Caki2 (cell line): ENCODE data around the gene ATP10A. TPM values are rescaled to one million over a fixed set of nuclear protein-coding genes. Genes with fewer than 3 reads are reported as not detected.
"Not testable (repeated sequence)": the region's sequence is repeated elsewhere in the genome, so short reads cannot be mapped to it uniquely, and the experiment has no call there.

Experiments used
- DNase-seq: peaks from one replicate; pipeline ENCODE4 v3.0.0-alpha.2; 2015; ENCODE audit warnings: low read depth
- in situ Hi-C: cut with HindIII; loops from 2 replicates; pipeline ENCODE4 v1.10.0; 2016; ENCODE audit warnings: low sequenced_read_pairs, low pct_unique_long_range_greater_than_20kb, mixed read lengths
- total RNA-seq: library from RNA; depleted of rRNA; stranded (reverse); fragments of >200 nt; shearing (Covaris generic); gene quantifications from 2 replicates; pipeline ENCODE4 v1.2.3, GENCODE V29; 2014; ENCODE audit warnings: low replicate concordance

The ATP10A gene
- total RNA-seq, 1 experiment from 2014 or later, result 2.9 TPM

- in situ Hi-C loops, result no loop called here
- DNase-seq, result no peak
Observed at GRCh38 chr15:25863968-25864580, 947 bp upstream of the ATP10A start.

GRCh38 chr15:25862472-25863110, 536 bp downstream of the ATP10A start:
- in situ Hi-C loops, result no loop called here
- DNase-seq, result peak; percentile 47

DNA sequence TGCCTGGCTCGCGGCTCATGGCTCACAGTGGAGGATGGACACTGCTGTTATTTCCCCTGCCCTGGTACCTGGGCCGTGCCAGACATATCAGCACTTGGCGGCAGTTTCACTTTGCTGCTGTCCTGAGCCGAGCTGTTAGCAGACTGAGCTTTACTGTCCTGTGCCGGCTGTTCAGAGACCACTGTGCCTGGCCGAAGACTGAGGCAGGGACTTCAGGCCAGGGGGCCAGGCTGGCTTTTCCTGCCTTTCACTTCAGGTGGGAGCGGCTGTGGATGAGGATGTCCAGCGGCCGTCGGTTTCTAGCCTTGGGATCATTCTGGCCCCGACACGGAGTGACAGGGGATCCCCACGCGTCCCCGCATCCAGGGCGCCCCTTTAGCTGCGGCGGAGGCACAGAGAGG, 1.1 kb downstream of the ATP10A start:
- in situ Hi-C loops, result no loop called here
- no peak for DNase-seq

DNA sequence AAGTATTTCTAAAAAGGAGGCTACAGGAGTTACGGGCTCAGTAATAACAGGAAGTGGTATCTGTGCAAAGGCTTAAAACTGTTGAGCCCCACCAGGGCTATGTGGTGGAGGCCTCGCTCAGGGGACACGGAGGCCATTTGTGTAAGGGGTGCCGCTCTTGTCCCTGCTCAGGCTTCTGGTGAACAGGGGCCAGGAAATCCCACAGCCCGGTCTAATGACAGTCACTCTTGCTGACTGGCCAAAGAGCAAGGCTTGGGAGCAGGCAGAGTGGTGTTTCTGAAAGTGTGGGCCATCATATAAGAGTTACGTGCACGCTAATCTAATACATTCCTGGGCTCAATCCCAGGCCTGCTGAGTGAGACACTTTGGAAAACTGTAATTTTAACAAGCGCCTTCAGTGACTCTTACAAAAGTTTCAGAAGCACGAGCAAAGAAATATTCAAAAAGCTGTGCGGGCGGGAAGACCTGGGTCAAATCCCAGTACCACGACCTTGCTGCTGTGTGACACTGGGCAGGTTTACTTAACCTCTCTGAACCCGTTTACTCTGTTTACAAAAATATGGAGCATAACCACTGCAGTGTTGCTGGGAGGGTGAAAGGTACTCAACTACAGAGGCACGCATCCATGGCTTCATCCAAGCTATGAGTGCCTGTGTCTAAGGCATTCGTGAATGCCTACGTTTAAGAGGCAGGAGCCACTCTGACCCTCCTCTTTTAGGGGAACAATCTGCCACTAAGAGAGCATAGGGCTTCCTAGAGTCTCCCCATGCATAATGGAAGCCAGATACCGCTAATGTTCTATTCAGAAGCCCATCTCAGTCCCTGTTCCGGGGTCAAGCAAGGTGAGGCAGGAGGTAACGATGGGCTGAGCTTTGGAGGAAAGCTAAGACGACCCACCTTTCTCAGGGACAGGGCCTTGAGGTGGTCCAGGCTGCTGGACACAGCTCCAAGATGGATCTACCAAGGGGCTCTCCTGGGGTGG, 2.0 kb downstream of the ATP10A start:
- DNase-seq, result no peak
- in situ Hi-C loops, result no loop called here

- in situ Hi-C loops, result no loop called here
- no peak for DNase-seq
Observed at GRCh38 chr15:25859838-25860645, 3.1 kb downstream of the ATP10A start.

DNA sequence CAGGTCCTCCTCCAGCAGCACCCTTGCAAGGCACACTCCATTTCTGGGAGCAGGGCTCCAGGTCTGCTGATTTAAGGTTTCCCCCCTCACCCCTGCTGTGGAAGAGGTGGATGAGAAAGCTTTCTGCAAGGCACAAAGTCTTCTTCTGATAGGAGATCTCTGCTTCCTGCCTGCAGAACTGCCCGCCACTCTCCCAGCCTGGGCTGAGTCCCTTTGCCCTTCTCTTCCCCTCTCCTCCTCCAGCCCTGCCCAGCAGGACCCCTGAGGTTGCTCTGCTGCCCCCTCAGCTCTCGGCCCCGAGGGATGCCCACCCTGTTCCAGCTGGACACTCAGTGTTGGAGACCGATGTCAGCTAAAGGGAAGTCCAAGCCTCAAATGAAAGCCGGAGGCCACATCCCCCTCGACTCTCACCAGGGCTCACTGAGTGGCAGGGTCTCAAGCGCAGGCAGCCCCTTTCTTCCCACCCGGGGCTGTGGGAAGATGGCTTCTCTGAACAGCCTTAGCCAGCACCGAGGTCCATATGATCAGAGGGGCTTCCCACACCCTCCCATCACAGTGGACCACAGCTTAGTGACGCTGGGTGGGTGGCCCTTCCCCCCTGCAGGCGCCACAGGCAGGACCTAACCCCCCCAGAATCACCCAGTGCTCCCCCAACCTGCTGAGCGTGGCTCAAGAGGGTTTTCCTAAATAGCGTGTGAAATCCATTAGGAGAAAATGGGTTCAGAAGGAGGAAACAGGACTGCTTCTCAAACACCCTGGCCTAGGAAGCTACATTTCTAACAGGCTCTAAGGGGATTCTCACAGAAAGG, 4.0 kb downstream of the ATP10A start:
- DNase-seq, result no peak
- in situ Hi-C loops, result no loop called here

GRCh38 chr15:25856059-25856458, 7.1 kb downstream of the ATP10A start:
- DNase-seq, in situ Hi-C loops: not testable (repeated sequence)

DNA sequence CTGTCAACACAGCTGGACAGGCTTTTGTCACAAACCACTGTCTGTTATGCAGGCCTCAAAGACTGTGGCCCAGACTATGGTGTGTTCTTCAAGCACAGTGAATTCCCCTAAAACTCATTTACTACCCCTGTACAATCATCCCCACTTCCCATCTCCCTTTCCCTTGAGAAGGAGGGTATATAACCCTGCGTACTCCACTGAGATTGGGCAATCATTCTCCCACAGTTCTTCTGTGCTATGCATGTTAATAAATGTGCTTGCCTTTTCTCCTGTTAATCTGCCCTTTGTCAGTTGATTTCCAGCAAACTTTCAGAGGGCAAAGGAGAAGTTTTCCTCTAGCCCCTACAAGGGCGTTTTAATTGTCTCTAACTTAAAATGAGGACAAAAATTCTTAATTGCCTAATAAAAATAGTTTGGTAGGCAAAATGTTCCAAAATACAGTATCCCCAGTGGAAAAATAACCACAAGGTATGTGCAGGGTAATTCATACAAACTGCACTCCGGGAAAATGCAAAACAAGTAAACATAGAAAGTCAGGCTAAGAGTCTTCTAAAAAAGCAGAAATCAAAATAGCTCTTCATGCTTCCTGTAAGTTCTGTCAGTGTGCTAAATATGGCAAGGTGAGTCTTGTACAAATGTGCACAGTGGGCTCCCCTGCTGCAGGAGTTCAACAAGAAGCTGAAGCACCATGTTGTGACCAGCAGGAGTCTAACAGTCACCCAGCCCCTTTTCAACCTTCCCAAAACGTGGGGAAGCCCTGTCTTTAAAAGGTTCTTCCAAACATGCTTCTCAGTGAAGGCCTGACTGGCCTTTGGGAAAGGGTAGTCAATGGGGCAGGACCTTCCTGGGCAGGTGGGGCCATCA, 10.2 kb downstream of the ATP10A start:
- no peak for DNase-seq
- in situ Hi-C loops, result no loop called here

DNA sequence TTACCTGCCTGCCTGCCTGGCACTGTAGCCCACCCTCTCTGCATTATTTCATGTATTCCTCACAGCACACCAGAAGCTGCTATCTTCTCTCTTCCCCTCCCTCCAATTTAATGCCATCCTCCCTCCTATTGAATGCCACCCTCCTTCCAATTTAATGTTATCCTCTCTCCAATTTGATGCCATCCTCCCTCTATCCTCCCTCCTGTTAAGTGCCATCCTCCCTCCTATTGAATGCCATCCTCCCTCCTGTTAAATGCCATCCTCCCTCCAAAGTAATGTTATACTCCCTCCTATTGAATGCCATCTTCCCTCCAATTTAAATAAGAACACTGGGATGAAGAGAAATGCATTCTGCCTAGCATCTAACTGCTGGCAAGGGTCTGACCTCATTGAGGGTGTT, 11.1 kb downstream of the ATP10A start:
- DNase-seq, result no peak
- in situ Hi-C loops, result no loop called here

DNA sequence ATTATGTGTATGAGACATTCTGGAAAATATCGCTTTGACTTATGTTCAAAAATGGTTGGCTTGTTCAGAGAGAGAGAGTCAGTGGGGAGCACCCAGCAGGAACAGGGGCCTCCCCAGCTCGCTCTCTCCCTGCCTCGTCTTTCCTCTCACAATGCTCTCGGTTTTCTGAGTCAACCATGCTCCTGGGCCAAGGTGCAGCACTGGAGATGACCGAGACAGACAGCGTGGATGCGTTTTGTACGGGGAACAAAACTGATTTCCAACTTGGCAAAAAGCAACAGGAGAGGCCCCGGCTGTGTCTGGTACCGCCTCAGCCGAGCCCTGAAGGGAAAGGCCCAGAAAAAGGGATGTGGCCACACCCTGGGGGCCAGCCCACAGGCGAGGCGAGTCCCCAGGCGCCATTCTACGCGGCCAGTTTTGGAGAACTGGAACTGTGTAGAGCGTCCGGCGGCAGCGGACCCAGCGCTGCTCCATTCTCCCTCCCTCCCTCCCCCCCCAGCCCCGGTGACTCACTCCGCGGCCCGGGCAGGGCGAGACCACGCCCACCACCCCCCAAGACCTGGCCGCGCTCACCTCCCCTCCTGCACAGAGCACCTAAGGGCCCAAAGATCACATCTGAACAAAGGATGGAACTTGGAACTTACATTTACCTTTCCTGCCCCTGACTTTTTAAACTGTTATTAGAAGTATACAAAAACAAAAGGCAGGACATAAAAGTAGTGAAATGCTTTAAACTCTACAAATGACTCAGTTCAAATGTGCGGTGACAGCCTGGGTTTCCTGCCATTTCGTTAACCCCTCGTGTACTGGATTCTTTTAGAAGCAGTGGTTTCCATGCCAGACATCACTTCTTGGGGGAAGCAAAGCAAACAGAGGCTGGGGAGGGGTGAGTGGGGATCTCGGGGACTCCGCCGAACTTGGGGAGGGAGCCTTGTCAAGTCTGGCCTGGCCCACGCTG, 12.7 kb downstream of the ATP10A start:
- in situ Hi-C loops, result no loop called here
- peak; percentile 77 for DNase-seq

GRCh38 chr15:25849157-25849921, 13.8 kb downstream of the ATP10A start:
- DNase-seq, result peak; percentile 82
- in situ Hi-C loops, result no loop called here

- no peak for DNase-seq
- in situ Hi-C loops, result no loop called here
Observed at GRCh38 chr15:25848784-25849156, 14.4 kb downstream of the ATP10A start.

DNA sequence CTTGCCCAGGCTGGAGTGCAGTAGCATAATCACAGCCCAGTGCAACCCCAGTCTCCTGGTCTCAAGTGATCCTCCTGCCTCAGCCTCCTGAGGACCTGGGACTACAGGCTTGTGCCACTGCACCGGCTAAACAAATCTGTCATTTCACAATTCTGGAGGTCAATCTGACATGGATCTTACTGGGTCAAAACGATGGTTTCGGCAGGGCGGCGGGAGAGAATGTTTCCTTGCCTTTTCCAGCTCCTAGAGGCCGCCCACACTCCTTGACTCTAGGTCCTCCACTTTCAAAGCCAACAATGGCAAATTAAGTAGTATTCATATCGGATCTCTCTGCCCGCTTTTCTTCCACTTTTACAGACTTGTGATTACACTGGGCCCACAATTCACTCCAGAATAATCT, 14.8 kb downstream of the ATP10A start:
- in situ Hi-C loops, result no loop called here

GRCh38 chr15:25847051-25847450, 16.1 kb downstream of the ATP10A start:
- no peak for DNase-seq
- in situ Hi-C loops, result no loop called here

More for the DNA sequence above, 14.8 kb downstream of the ATP10A start:
- DNase-seq, result no peak

- in situ Hi-C loops, result no loop called here
- no peak for DNase-seq
Observed at GRCh38 chr15:25846377-25846776, 16.8 kb downstream of the ATP10A start.
